ENCODE data around the gene ZNF74. TPM values are rescaled to one million over a fixed set of nuclear protein-coding genes. Genes with fewer than 3 reads are reported as not detected.

The ZNF74 gene
- total and polyA plus RNA-seq, 2 experiments from 2014 or later: 15.6 to 17.9 TPM

DNA sequence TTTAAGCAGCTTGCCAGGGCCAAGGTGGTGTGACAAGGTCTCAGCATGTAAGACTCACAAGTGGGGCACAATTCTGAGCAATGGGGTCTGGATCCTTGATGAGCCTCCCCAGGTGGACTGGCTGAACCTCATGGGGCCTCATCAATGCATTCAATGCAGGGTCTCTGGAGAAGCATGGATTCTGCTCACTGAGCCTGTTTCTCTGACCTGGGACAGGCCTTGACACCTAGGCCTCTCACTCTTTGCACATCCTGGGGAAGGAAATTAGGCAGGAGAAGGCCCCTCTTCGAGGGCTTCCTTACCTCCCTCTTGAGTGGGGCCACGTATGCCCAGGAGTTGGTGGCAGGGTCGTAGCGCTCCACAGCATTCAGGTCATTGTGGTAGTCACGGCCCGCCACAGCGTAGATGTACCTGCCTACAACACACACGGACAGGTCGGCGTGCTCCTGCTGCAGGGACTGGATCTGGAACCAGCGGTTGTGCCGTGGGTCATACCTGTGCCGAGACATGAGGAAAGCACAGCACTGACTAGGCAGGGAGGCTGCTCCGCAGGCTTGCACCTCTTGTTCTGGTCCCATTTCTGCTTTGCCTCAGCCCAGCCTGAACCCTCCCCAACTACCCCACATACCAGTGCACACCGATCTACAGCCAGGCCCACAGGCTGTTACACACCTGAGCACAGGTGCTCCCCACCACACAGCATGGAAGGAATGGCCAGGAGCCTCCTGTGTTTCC, 63.7 kb downstream of the ZNF74 start:
- H3K4me3 ChIP-seq: no peak overlapping the region
- no peak overlapping the region for H3K27ac ChIP-seq
- no peaks in the 10 kb centered on the region for H3K9me3 ChIP-seq (ENCODE audit: low read depth)
- no peak overlapping the region for H2AFZ ChIP-seq
- 96% methylated on average over 15 of the region's 15 CpGs for WGBS (ENCODE audit: low lambda C conversion rate, missing lambda C conversion rate)
- no peak for DNase-seq (ENCODE audit: low spot score)
- H3K27me3 ChIP-seq: no peaks in the 10 kb centered on the region
- no peaks in the 10 kb centered on the region for H3K36me3 ChIP-seq (replicated peaks; ENCODE audit: insufficient read depth, low read depth)
- TF ChIP-seq EZH2 (IDR thresholded peaks at IDR 0.05; ENCODE audit: borderline replicate concordance) (no peak), EZH2phosphoT487 (IDR thresholded peaks at IDR 0.05; ENCODE audit: low read depth, severe bottlenecking, unreplicated experiment) (no peak)
- TF ChIP-seq, protein P1, sequence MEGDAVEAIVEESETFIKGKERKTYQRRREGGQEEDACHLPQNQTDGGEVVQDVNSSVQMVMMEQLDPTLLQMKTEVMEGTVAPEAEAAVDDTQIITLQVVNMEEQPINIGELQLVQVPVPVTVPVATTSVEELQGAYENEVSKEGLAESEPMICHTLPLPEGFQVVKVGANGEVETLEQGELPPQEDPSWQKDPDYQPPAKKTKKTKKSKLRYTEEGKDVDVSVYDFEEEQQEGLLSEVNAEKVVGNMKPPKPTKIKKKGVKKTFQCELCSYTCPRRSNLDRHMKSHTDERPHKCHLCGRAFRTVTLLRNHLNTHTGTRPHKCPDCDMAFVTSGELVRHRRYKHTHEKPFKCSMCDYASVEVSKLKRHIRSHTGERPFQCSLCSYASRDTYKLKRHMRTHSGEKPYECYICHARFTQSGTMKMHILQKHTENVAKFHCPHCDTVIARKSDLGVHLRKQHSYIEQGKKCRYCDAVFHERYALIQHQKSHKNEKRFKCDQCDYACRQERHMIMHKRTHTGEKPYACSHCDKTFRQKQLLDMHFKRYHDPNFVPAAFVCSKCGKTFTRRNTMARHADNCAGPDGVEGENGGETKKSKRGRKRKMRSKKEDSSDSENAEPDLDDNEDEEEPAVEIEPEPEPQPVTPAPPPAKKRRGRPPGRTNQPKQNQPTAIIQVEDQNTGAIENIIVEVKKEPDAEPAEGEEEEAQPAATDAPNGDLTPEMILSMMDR (IDR thresholded peaks at IDR 0.05; ENCODE audit: poor library complexity): no peak
- H3K9me2 ChIP-seq (replicated peaks; ENCODE audit: insufficient read depth): no peaks in the 10 kb centered on the region
- no peaks in the 10 kb centered on the region for H3K4me1 ChIP-seq (ENCODE audit: insufficient read depth)
- no peaks in the 10 kb centered on the region for H3K79me2 ChIP-seq
- H4K20me1 ChIP-seq (ENCODE audit: insufficient read depth, poor library complexity, severe bottlenecking): no peaks in the 10 kb centered on the region
- no peak overlapping the region for H3K4me2 ChIP-seq

Small RNA genes within 50 kb of the gene (small RNA-seq; reads per million reads assigned to genes)
- not detected for gene RNU6-225P

Other genes with a start within 250 kb of the ZNF74 start
- not detected in 2 replicates for gene CCDC188, start 243.1 kb upstream of the ZNF74 start, total RNA-seq
- not detected in 2 replicates for gene CCDC188, start 243.1 kb upstream of the ZNF74 start, polyA plus RNA-seq
- 7.9 and 12.8 TPM in 2 replicates for gene RTN4R, start 125.8 kb upstream of the ZNF74 start, total RNA-seq
- 16.9 and 18.9 TPM in 2 replicates for gene RTN4R, start 125.8 kb upstream of the ZNF74 start, polyA plus RNA-seq
- 49.8 and 55.1 TPM in 2 replicates for gene DGCR6L, start 74.1 kb upstream of the ZNF74 start, total RNA-seq
- 93.4 and 99.0 TPM in 2 replicates for gene DGCR6L, start 74.1 kb upstream of the ZNF74 start, polyA plus RNA-seq
- gene SCARF2, start 43.7 kb downstream of the ZNF74 start, total RNA-seq: 14.6 and 19.3 TPM in 2 replicates
- gene SCARF2, start 43.7 kb downstream of the ZNF74 start, polyA plus RNA-seq: 35.2 and 39.0 TPM in 2 replicates
- 32.5 and 38.0 TPM in 2 replicates for gene KLHL22, start 101.6 kb downstream of the ZNF74 start, total RNA-seq
- 20.5 and 23.6 TPM in 2 replicates for gene KLHL22, start 101.6 kb downstream of the ZNF74 start, polyA plus RNA-seq
- 19.7 and 31.5 TPM in 2 replicates for gene MED15, start 113.5 kb downstream of the ZNF74 start, total RNA-seq
- gene MED15, start 113.5 kb downstream of the ZNF74 start, polyA plus RNA-seq: 53.1 and 53.2 TPM in 2 replicates